Measurements from ENCODE around the gene GADD45G.

The GADD45G gene

GRCh38 chr9:89640801-89641200, 36.0 kb downstream of the GADD45G start:
- no peak for TF ChIP-seq CTCF (IDR thresholded peaks at IDR 0.05)

- TF ChIP-seq CTCF (IDR thresholded peaks at IDR 0.05), result no peak
Measured at GRCh38 chr9:89641980-89642379, 37.2 kb downstream of the GADD45G start.

- no peak for TF ChIP-seq CTCF (IDR thresholded peaks at IDR 0.05)
Measured at GRCh38 chr9:89642789-89643188, 38.0 kb downstream of the GADD45G start.

- no peak for TF ChIP-seq CTCF (IDR thresholded peaks at IDR 0.05)
Measured at GRCh38 chr9:89646189-89646939, 41.6 kb downstream of the GADD45G start.

GRCh38 chr9:89647366-89648128, 42.7 kb downstream of the GADD45G start:
- TF ChIP-seq CTCF (IDR thresholded peaks at IDR 0.05), result no peak

- no peak for TF ChIP-seq CTCF (IDR thresholded peaks at IDR 0.05)
Measured at GRCh38 chr9:89648247-89649000, 43.6 kb downstream of the GADD45G start.

DNA sequence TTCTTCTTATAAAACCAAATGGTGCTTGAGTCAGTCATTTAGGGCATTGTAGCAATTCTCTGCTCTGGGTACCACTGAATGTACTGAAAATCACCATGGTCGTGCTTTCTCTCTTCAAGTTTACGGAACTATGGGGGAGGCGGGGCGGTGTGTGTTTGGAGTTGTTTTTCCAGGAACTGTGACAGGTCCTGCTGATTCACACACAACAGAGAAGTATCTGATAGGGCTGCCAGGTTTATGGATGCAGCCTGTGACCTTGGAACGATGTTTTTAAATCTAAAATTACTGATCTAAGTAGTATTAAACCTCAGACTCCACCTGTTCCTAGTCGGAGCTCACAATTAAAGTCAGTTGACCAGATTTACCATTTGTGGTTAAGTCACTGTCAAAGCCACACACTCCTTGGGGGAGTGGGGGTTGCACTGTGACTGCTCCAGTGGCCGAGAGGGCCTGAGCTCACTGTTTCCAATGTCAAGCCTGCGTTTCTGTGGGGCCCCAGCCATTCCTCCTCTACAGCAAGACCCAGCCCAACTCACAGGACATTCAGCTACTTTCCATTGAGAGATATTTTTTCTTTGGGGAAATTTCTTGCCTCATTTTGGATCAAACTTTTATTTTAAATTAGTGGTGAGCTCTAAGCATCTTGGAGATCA, 44.4 kb downstream of the GADD45G start:
- TF ChIP-seq CTCF (IDR thresholded peaks at IDR 0.05), result no peak

Data from LNCAP (cell line).